NT2/D1 (cell line): ENCODE measurements around the gene BACE2.

Experiments used
- YY1 ChIP-seq: IDR thresholded peaks from 2 replicates; pipeline ENCODE4 v1.6.1; 2011; ENCODE audit not compliant: insufficient read length, insufficient read depth
- ZNF274 ChIP-seq: IDR thresholded peaks from 2 replicates; pipeline ENCODE4 v1.6.1; 2011; ENCODE audit warnings: mild to moderate bottlenecking, low read depth, low read length

GRCh38 chr21:41213021-41213420 lies 45.1 kb downstream of the BACE2 start:
- TF ChIP-seq ZNF274 (no peak), YY1 (no peak)
